ENCODE results near the gene KCTD15. TPM values are rescaled to one million over a fixed set of nuclear protein-coding genes. Genes with fewer than 3 reads are reported as not detected.

Gene KCTD15
- total RNA-seq (10 to 100 TPM; 31.9 to 42.7 TPM), polyA plus RNA-seq (10 to 100 TPM; 13.8 to 29.0 TPM)
- long read RNA-seq, donor 1, partial matches to known transcripts: 0 of 3 reads
- long read RNA-seq, donor 1, other reads (novel, unspliced or antisense): 0 of 3 reads
- long read RNA-seq, donor 2, partial matches to known transcripts: 6 of 7 reads
- long read RNA-seq, donor 2, other reads (novel, unspliced or antisense): 0 of 7 reads
- long read RNA-seq, donor 3: 0 reads
- long read RNA-seq, donor 4, partial matches to known transcripts: 5 of 6 reads
- long read RNA-seq, donor 4, other reads (novel, unspliced or antisense): 0 of 6 reads
- long read RNA-seq, donor 5, partial matches to known transcripts: 0 of 4 reads
- long read RNA-seq, donor 5, other reads (novel, unspliced or antisense): 0 of 4 reads

- H3K9ac ChIP-seq (ENCODE audit: insufficient read depth in 1 of 2, low read length in 2 of 2): no peak within 1 kb of the TSS
- no peaks in the 10 kb centered on the region for H3K27me3 ChIP-seq (ENCODE audit: control insufficient read depth in 3 of 3, insufficient read depth in 3 of 3, low read length in 2 of 3)
- peaks cover 0 to 32% (median 4%) of the 10 kb centered on the region in 5 donors for H3K4me1 ChIP-seq (ENCODE audit: control insufficient read depth in 5 of 5, insufficient read depth in 5 of 5, low read length in 5 of 5)
- no peaks in the 10 kb centered on the region for H3K9me3 ChIP-seq (ENCODE audit: control insufficient read depth in 4 of 4, insufficient read depth in 3 of 4, low read length in 3 of 4)
- DNase-seq (peak; percentile 79 to 80 (median 80)), ATAC-seq (ENCODE audit: insufficient read depth, low FRiP score) (no peak)
- peak within 1 kb of the TSS; percentile 87 to 96 for H3K27ac ChIP-seq (ENCODE audit: low read depth in 1 of 2, low read length in 1 of 2)
- peaks cover 0 to 20% (median 8%) of the 10 kb centered on the region in 4 donors for H3K36me3 ChIP-seq (ENCODE audit: control insufficient read depth in 4 of 4, insufficient read depth in 4 of 4, low read length in 4 of 4)
- WGBS, 2 donors: 1% methylated on average over 35 to 86 of the region's 92 CpGs
- H3K4me3 ChIP-seq: peak within 1 kb of the TSS; percentile 73
- TF ChIP-seq CTCF (IDR thresholded peaks at IDR 0.05; ENCODE audit: control extremely low read depth, extremely low read depth): no peak
Measured at GRCh38 chr19:33796164-33796875, at the start of gene KCTD15. Gene KCTD15 (plus strand): TSS chr19:33796870. CDS start chr19:33800455, 3,585 bp downstream.

- Histone ChIP-seq H3K9ac (ENCODE audit: insufficient read depth in 1 of 2, low read length in 2 of 2) (no peak overlapping the region), H3K27me3 (ENCODE audit: control insufficient read depth in 3 of 3, insufficient read depth in 3 of 3, low read length in 2 of 3) (peaks cover 0 to 3% (median 0%) of the 10 kb centered on the region in 3 donors), H3K9me3 (ENCODE audit: control insufficient read depth in 4 of 4, insufficient read depth in 3 of 4, low read length in 3 of 4) (peaks cover 0 to 3% (median 0%) of the 10 kb centered on the region in 4 donors), H3K4me1 (ENCODE audit: control insufficient read depth in 5 of 5, insufficient read depth in 5 of 5, low read length in 5 of 5) (no peaks in the 10 kb centered on the region), H3K4me3 (no peak overlapping the region), H3K36me3 (ENCODE audit: control insufficient read depth in 4 of 4, insufficient read depth in 4 of 4, low read length in 4 of 4) (no peaks in the 10 kb centered on the region), H3K27ac (ENCODE audit: low read depth in 1 of 2, low read length in 1 of 2) (no peak overlapping the region)
- ATAC-seq (ENCODE audit: insufficient read depth, low FRiP score) (no peak), DNase-seq (no peak)
- TF ChIP-seq CTCF (IDR thresholded peaks at IDR 0.05; ENCODE audit: control extremely low read depth, extremely low read depth): no peak
- WGBS, 2 donors: 42 to 56% methylated on average over 4 of the region's 4 CpGs
Measured at GRCh38 chr19:33747273-33747672, 49.4 kb upstream of the KCTD15 start.

- H3K4me3 ChIP-seq: no peak overlapping the region
- H3K27me3 ChIP-seq (ENCODE audit: control insufficient read depth in 3 of 3, insufficient read depth in 3 of 3, low read length in 2 of 3): peaks cover 0 to 3% (median 0%) of the 10 kb centered on the region in 3 donors
- no peaks in the 10 kb centered on the region for H3K4me1 ChIP-seq (ENCODE audit: control insufficient read depth in 5 of 5, insufficient read depth in 5 of 5, low read length in 5 of 5)
- WGBS, 2 donors: 93 to 98% methylated on average over 8 of the region's 8 CpGs
- no peak for DNase-seq
- H3K36me3 ChIP-seq (ENCODE audit: control insufficient read depth in 4 of 4, insufficient read depth in 4 of 4, low read length in 4 of 4): no peaks in the 10 kb centered on the region
- no peak for ATAC-seq (ENCODE audit: insufficient read depth, low FRiP score)
- H3K9me3 ChIP-seq (ENCODE audit: control insufficient read depth in 4 of 4, insufficient read depth in 3 of 4, low read length in 3 of 4): no peaks in the 10 kb centered on the region
- H3K27ac ChIP-seq (ENCODE audit: low read depth in 1 of 2, low read length in 1 of 2): no peak overlapping the region
- TF ChIP-seq CTCF (IDR thresholded peaks at IDR 0.05; ENCODE audit: control extremely low read depth, extremely low read depth): no peak
- H3K9ac ChIP-seq (ENCODE audit: insufficient read depth in 1 of 2, low read length in 2 of 2): no peak overlapping the region
Measured at GRCh38 chr19:33748231-33748630, 48.4 kb upstream of the KCTD15 start.

Data from lung (tissue), 16 donors.